Stimulated activated CD4-positive, alpha-beta T cell treated with anti-CD3 and anti-CD28 coated beads, Interleukin-4, amount 100 ng/mL, for 4 hours (primary cell): ENCODE measurements around the gene TIA1.
"Not testable (repeated sequence)": the region's sequence is repeated elsewhere in the genome, so short reads cannot be mapped to it uniquely, and the experiment has no call there.

Source experiments
- DNase-seq, 2 experiments: peaks; one replicate each; pipeline ENCODE4 v3.0.0-alpha.2; 2020

Gene TIA1

GRCh38 chr2:70248181-70248847 is at the start of gene TIA1:
TIA1 (minus strand) TSS chr2:70248628; CDS start chr2:70248430, 198 bp downstream.
- peak; percentile 96 to 97 for DNase-seq

DNA sequence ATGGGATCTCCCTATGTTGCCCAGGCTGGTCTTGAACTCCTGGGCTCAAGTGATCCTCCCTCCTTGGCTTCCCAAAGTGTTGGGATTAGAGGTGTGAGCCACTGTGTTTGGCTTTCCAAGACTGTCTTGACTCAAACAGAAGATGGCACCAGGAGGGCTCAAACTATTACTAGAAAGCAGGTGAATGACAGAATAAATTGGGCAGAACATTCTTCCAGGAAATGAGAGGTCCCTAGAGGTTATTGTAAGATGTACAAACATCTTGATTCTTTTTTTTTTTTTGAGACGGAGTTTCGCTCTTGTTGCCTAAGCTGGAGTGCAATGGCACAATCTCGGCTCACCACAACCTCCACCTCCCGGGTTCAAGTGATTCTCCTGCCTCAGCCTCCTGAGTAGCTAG is 49.4 kb upstream of the TIA1 start:
- not testable (repeated sequence) for DNase-seq

- DNase-seq, result no peak
Observed at GRCh38 chr2:70283500-70284191, 35.2 kb upstream of the TIA1 start.

GRCh38 chr2:70282439-70282838 is 34.0 kb upstream of the TIA1 start:
- no peak for DNase-seq

DNA sequence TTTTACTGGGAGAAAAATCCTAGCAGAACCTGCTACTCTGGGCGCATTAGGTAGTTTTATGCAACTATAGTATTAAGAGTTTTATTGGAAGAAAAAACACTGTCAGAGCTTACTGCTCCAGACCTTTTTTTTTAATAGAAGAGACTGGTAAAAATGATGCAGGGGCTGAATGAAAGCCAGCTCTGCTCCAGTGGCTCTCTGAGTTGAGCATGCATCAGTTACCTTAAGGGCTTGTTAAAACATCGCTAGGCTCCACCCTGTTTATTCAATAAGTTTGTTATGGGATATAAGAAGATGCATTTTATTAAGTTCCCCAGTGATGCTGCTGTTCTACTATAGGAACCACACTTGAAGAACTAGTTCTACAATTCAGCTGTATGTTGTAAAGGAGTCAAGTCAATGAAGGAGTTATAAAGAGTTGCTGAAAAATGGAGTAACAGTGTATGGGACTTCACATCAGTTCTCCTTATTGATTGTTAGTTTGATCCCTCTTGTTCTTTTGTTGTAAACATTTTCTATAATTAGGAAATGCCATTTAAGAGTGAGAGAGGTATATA is 31.9 kb upstream of the TIA1 start:
- no peak for DNase-seq

GRCh38 chr2:70270323-70270722 is 21.9 kb upstream of the TIA1 start:
- no peak for DNase-seq

DNA sequence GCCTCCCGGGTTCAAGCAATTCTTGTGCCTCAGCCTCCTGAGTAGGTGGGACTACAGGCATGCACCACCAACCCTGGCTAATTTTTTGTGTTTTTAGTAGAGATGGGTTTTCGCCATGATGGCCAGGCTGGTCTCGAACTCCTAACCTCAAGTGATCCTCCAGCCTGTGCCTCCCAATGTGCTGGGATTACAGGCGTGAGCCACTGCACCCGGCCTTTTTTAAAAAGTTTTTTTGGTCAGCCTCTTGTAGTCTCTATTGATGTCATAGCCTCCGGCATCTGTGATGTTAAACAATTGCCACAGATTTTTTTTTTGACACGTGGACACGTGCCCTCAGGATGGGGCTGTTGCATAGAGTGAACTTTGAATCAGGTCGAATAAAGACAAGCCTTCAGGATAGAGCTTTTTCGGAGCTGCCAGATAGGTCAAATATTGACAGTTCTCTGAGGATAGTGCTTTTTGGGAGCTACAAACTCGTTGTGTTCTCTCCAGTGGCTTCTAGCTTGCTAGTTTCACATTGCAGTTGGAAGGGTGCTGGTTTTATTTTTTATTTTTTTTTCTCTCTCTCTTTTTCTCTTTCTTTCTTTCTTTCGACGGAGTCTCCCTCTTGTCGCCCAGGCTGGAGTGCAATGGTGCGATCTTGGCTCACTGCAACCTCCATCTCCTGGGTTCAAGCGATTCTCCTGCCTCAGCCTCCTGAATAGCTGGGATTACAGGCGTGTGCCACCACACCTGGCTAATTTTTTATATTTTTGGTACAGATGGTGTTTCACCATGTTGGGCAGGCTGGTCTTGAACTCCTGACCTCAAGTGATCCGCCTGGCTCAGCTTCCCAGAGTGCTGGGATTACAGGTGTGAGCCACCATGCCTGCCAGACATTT is 21.2 kb upstream of the TIA1 start:
- not testable (repeated sequence) for DNase-seq

DNA sequence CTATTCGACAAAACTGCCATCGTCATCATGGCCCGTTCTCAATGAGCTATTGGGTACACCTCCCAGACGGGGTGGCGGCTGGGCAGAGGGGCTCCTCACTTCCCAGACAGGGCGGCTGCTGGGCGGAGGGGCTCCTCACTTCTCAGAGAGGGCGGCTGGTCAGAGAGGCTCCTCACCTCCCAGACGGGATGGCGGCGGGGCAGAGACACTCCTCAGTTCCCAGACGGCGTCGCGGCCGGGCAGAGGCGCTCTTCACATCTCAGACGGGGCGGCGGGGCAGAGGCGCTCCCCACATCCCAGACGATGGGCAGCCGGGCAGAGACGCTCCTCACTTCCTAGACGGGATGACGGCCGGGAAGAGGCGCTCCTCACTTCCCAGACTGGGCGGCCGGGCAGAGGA is 18.5 kb upstream of the TIA1 start:
- not testable (repeated sequence) for DNase-seq

DNA sequence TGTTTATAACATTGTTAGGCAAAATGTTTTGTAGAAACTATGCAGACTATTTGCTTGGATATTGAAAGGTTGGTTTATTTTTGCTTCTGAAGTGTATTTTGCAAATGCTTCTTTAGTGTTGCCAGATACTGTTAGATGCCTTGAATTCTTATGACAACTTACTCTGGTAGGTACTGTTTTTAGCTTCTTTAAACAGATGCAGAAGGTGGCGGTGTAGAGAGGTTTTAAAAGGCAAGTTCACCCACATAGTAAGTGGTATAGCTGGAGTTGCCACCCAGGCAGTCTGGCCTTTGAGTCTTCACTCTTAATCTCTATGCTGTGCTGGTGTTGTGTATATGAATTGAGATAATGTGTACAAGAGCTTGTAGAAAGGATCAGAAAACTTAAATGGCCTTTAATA is 13.1 kb upstream of the TIA1 start:
- DNase-seq, result no peak

- DNase-seq, result no peak
Observed at GRCh38 chr2:70258532-70258875, 10.1 kb upstream of the TIA1 start.

DNA sequence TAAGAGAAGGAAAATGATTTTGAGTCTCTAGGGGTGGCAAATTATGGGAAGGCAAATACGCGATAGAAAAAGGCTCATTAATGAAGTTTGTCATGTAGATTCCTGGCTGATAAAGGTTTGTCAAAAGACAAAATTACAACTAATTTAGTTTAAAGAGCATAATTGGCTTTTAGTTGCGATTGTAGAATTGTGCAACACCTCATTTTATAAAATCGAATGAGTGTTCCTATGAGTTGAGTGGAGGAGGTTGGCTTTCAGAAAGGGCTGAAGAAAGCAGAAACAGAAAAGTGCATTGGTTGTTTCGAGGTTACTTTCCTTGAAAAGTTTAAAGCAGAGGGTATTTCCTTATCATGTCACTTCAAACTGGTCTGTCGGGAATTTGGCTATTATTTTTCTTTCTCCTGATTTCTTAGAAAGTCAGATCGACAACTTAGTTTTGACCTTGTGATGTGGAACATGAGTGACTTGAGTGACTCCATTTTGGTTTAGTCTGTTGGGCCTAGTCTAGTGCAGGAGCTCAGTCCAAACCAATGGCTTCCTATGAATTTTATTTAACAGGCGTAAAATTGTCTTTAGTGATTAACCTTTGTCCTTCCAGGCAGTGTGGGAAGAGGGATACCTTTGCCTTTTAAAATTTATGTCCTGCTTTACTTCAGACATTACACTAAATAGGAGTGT is 7.3 kb upstream of the TIA1 start:
- no peak for DNase-seq

GRCh38 chr2:70250434-70250833 is 2.0 kb upstream of the TIA1 start:
- DNase-seq, result no peak

DNA sequence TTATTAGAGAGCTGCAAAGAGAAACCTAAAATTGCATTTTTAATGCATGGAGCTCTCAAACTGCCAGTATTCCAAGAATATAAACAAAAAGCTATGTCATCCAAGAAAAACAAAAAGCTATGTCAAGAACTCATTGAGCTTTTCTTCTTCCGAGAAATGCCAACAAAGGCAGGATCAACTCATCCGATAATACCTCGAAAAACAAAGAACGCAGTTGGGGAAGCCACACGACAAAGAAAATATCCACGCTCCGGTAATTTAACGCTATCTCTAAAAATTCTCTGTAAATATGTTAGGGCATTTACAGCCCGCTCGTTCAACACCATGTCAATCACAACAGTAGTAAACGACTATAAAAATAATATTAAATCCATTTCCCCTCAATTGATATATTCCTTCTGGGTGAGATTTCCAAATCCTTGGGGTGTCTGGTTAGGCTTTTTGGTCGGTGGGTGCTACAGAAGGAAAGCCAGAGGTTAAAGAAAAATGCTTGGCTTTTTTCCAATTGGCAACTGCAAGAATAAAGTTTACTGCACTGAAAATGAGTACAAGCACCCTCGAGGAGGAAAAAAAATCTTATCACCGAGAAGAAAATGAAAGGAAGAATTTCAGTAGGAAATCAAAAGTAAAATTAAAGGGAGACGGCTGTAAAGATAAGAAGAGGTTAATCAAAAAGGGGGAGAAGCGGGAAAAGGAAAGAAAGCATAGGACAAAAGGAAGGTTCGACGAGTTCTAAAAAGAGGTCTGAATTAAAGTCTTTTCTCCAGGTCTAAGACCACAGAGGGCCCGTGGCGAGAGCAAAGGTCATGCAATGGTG is 856 bp downstream of the TIA1 start:
- no peak for DNase-seq

- no peak for DNase-seq
Observed at GRCh38 chr2:70243806-70244584, 4.4 kb downstream of the TIA1 start.

DNA sequence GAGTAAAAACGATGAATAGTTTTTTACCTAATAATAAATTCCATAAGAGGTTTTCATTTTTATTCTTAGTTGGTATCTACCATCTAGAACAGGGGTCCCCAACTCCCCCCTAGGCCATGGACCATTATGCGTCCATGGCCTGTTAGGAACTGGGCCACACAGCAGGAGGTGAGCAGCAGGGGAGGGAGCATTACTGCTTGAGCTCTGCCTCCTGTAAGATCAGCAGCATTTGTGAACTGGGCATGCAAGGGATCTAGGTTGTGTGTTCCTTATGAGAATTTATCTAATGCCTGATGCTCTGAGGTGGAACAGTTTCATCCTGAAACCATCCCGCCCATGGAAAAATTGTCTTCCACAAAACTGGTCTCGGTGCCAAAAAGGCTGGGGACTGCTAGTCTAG is 5.9 kb downstream of the TIA1 start:
- no peak for DNase-seq

DNA sequence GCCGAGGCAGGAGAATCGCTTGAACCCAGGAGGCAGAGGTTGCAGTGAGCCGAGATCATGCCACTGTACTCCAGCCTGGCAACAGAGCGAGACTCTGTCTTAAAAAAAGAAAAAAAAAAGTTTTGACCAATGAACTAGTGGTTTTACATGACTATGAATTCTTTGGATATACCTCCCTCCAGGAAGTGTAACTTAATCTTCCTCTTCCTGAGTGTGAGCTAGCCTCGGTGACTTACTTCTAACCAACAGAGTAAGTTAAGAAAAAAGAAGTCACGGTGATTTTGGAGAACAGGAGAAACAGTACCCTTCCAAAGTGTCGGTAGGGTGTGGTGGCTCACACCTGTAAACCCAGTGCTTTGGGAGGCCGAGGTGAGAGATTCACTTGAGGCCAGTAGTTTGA is 7.1 kb downstream of the TIA1 start:
- no peak for DNase-seq

- DNase-seq, result no peak
Observed at GRCh38 chr2:70240599-70240998, 7.8 kb downstream of the TIA1 start.

GRCh38 chr2:70233926-70234325 is 14.5 kb downstream of the TIA1 start:
- DNase-seq, result no peak

GRCh38 chr2:70226781-70227180 is 21.6 kb downstream of the TIA1 start:
- DNase-seq, result no peak

- not testable (repeated sequence) for DNase-seq
Observed at GRCh38 chr2:70223305-70223704, 25.1 kb downstream of the TIA1 start.

DNA sequence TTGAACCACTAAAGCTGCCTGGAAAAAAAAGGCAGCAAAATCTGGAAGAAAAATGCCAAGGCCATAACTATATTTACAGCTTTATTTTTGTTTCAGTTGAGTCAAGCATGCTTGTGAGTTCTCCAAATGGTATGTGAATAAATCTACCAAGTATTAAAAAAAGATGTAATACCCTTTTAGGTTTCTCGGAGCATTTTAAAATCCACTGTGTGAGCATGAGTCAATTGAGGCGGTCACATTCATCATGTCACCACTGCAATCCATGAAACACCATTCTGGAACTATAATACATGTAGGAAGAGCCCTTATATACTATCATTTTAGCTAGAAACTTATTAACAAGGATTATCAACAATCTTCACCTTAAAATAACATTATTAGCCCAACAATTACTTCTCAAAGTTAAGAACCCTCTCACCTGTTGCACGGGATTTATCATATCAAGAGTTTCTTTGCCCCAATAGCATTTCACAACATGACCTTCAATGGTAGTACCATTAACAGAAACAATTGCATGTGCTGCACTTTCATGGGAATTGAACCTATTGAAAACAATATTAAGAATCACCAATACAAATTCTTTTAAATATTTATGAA is 33.4 kb downstream of the TIA1 start:
- no peak for DNase-seq
